HUDEP-2 (cell line): ENCODE results near the gene WDR5.

Experiments
- DNase-seq, 76 experiments: peaks; one replicate each; lab custom pipeline; 2025; ENCODE audit not compliant: unreplicated experiment in 76 of 76; lab: John Stamatoyannopoulos, UW

WDR5 gene

GRCh38 chr9:134185536-134186011 lies 49.7 kb downstream of the WDR5 start:
- DNase-seq: no peak

- no peak for DNase-seq
Measured at GRCh38 chr9:134186471-134187109, 50.7 kb downstream of the WDR5 start.

GRCh38 chr9:134187110-134187531 lies 51.2 kb downstream of the WDR5 start:
- no peak for DNase-seq

- no peak for DNase-seq
Measured at GRCh38 chr9:134187891-134188385, 52.1 kb downstream of the WDR5 start.

GRCh38 chr9:134188386-134189144 lies 52.7 kb downstream of the WDR5 start:
- DNase-seq: no peak

- DNase-seq: no peak
Measured at GRCh38 chr9:134189145-134189469, 53.2 kb downstream of the WDR5 start.

- no peak for DNase-seq
Measured at GRCh38 chr9:134189470-134190231, 53.8 kb downstream of the WDR5 start.

- no peak for DNase-seq
Measured at GRCh38 chr9:134190232-134191121, 54.6 kb downstream of the WDR5 start.

- DNase-seq: no peak
Measured at GRCh38 chr9:134191455-134192209, 55.8 kb downstream of the WDR5 start.

- no peak for DNase-seq
Measured at GRCh38 chr9:134192311-134192950, 56.5 kb downstream of the WDR5 start.

- DNase-seq: no peak
Measured at GRCh38 chr9:134192951-134193731, 57.3 kb downstream of the WDR5 start.

- no peak for DNase-seq
Measured at GRCh38 chr9:134193912-134194535, 58.1 kb downstream of the WDR5 start.

GRCh38 chr9:134195558-134195957 lies 59.7 kb downstream of the WDR5 start:
- DNase-seq: no peak

- no peak for DNase-seq
Measured at GRCh38 chr9:134196911-134197310, 61.0 kb downstream of the WDR5 start.

- DNase-seq: no peak
Measured at GRCh38 chr9:134198791-134199190, 62.9 kb downstream of the WDR5 start.

GRCh38 chr9:134200730-134201129 lies 64.8 kb downstream of the WDR5 start:
- DNase-seq: no peak

GRCh38 chr9:134203224-134203623 lies 67.3 kb downstream of the WDR5 start:
- no peak for DNase-seq

- no peak for DNase-seq
Measured at GRCh38 chr9:134204041-134204440, 68.2 kb downstream of the WDR5 start.
